Astrocyte (in vitro differentiated cells and primary cell): ENCODE data around the gene TATDN3.

ENCODE experiments used
- CTCF ChIP-seq: IDR thresholded peaks from 2 replicates; pipeline ENCODE4 v1.5.1; 2011; ENCODE audit warnings: low read depth, mild to moderate bottlenecking, inconsistent platforms, low read length, moderate library complexity; ENCODE audit not compliant: insufficient read depth
- EZH2 ChIP-seq: IDR thresholded peaks from 2 replicates; pipeline ENCODE4 v1.6.1; 2012; ENCODE audit warnings: mild to moderate bottlenecking, low read length, inconsistent platforms; ENCODE audit not compliant: insufficient read depth

DNA sequence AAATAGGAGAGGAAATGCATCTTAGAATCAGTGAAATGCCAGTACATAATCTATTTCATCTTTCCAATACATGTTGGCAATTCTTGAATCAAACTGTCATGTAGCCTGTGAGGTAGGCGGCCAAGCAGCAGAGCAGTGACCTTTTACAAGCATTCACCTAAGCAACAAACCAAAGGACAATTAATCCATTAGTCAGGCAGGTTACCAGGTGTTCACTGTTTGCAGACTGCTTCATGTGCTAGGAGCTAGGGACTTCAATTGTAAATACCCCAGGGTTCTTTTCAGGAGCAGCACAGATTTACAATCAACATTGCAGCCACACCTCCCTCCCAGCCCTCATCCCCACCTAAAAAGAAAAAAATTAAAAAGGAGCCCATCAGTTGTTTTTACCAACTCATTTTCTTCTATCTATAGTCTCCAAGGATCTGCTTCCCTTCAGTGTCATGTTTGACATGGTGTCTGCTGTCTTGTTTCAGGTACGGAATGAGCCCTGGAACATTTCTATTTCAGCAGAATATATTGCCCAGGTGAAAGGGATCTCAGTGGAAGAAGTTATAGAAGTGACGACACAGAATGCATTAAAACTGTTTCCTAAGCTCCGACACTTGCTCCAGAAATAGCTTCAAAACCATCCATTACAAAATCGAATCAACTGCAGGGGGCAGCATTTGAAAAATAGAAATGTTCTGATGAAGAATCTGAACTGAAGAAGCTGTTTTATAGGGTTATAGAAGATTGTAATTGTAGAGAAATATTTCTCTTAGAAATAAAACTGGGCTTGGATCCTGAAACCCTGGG lies 23.0 kb downstream of the TATDN3 start:
- no peak for TF ChIP-seq CTCF
- TF ChIP-seq EZH2, result no peak
